DMS 273 (cell line): ENCODE measurements around the gene TEX54.
"Not testable (repeated sequence)": the region's sequence is repeated elsewhere in the genome, so short reads cannot be mapped to it uniquely, and the experiment has no call there.

ENCODE experiments used
- DNase-seq: peaks from one replicate; lab custom pipeline; 2025; ENCODE audit not compliant: unreplicated experiment; lab: John Stamatoyannopoulos, UW

TEX54 gene

DNA sequence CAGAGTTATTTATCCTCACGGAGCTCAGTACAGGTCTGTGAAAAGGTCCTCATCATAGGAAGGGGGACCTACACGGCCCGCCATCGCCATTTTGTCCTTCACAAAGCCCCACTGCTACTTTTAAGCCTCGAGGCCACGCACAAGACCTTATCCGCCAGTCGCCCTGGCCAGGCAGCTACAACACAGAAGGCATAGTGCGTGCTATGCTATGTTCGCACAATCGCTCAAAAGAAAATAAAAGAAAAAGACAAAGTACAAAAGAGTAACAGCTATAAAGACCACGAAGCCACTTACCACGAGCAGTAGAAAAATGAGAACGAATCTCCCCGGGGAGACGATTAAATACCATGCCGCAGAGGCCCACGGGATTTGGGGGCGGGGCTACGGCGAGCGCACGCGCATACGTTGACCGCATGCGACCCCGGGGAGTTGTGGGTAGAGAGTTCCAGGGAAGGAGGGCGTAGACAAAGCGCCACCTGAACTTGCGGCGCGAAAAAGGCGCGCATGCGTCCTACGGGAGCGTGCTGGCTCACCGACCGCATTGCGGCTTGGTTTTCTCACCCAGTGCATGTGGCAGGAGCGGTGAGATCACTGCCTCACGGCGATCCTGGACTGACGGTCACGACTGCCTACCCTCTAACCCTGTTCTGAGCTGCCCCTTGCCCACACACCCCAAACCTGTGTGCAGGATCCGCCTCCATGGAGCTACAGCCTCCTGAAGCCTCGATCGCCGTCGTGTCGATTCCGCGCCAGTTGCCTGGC, 23.1 kb upstream of the TEX54 start:
- DNase-seq: peak; percentile 97

GRCh38 chr11:62854825-62855570, 22.4 kb upstream of the TEX54 start:
- no peak for DNase-seq

- DNase-seq: no peak
Observed at GRCh38 chr11:62854013-62854824, 21.6 kb upstream of the TEX54 start.

DNA sequence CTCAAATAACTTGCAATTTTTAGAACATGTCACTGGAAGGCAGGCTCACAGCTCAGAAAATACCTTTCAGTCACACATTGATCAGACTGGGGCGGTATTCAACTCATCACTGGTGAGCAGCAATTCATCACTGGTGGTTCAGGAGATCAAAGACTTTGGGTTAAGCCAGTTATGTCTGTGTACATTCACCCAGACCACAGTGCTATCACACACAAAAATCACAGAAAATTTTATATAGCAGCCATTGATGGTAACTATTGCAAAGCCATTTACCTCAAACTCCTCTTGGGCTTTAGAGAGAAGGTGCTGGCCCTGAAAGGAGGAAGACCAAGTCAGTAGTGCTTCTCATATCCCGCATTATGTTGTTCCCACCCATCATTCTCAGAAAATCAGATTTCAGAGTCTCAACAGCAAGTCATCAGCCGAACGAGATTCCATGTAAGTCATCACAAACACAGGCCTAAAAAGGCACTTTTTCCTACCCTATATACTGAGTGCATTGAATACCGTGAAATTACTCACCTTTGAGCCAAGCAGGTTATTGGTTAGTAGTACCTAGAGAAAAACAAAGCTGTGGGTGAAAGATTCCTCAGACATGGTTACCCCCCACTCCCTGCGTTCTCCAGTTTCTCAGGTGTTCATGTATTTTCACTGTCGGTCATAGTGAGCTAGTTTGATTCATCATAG, 20.8 kb upstream of the TEX54 start:
- DNase-seq: no peak

- DNase-seq: peak; percentile 49
Observed at GRCh38 chr11:62852523-62853188, 20.0 kb upstream of the TEX54 start.

GRCh38 chr11:62851807-62852522, 19.3 kb upstream of the TEX54 start:
- peak; percentile 70 for DNase-seq

DNA sequence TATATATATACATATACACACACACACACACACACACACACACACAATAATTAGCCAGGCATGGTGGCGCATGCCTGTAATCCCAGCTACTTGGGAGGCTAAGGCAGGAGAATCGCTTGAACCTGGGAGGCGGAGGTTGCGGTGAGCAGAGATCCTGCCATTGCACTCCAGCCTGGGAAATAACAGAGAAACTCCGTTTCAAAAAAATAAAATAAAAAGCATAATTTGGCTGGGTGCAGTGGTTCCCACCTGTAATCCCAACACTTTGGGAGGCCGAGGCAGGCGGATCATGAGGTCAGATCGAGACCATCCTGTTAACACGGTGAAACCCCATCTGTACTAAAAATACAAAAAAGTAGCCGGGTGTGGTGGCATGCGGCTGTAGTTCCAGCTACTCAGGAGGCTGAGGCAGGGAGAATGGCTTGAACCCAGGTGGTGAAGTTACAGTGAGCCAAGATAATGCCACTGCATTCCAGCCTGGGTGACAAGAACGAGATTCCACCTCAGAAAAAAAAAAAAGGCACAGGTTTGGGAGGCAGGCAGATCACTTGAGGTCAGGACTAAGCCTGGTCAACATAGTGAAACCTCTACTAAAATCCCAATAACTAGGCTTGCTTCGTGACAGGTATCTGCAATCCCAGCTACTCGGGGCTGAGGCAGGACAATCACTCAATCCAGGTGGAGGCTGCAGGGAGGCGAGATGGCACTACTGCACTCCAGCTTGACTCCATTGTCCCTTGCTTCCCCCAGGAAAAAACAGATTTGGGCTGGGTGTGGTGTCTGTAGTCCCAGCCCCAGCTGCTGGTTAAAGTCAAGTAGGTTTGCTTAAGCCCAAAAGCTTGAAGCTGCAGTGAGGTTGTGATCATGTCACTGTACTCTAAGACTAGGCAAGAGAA, 18.5 kb upstream of the TEX54 start:
- DNase-seq: peak; percentile 84

DNA sequence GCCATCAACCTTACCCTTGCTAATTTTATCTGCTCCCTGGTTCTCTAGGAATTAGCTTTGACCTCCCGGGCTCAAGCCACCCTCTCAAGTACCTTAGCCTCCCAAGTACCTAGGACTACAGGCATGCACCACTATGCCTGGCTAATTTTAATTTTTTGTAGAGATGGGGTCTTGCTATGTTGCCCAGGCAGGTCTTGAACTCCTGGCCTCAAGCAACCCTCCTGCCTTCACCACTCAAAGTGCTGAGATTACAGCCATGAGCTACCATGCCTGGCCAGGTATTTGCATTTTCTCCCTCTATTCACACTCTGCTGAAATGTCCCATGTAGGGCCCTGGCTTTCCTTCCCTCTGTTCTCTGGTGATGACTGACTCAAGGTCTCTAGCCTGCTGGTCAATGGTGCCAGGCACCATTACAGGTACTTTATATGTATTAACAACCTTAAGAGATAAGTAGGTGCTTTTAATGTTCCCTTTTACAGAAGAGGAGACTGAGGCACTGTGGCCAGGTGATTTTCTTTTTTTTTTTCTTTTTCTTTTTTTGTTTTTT, 15.2 kb upstream of the TEX54 start:
- DNase-seq: no peak

GRCh38 chr11:62846177-62846576, 13.5 kb upstream of the TEX54 start:
- DNase-seq: no peak

DNA sequence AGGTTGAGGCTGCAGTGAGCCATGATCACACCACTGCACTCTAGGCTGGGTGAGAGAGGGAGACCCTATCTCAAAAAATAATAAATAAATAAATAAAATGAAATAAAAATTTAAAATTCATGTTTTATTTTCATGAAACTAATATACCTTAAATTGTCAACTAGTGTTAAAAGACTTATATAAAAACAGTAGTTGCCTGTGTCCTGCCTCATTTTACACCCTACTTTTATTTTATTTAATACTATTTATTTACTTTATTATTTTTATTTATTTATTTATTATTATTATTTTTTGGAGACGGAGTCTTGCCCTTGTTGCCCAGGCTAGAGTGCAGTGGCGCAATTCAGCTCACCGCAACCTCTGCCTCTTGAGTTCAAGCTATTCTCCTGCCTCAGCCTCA, 11.5 kb upstream of the TEX54 start:
- DNase-seq: no peak

GRCh38 chr11:62843466-62843865, 10.8 kb upstream of the TEX54 start:
- no peak for DNase-seq

- DNase-seq: not testable (repeated sequence)
Observed at GRCh38 chr11:62842891-62843290, 10.2 kb upstream of the TEX54 start.

- no peak for DNase-seq
Observed at GRCh38 chr11:62842171-62842741, 9.6 kb upstream of the TEX54 start.

- DNase-seq: peak; percentile 96
Observed at GRCh38 chr11:62841361-62842170, 8.9 kb upstream of the TEX54 start.

DNA sequence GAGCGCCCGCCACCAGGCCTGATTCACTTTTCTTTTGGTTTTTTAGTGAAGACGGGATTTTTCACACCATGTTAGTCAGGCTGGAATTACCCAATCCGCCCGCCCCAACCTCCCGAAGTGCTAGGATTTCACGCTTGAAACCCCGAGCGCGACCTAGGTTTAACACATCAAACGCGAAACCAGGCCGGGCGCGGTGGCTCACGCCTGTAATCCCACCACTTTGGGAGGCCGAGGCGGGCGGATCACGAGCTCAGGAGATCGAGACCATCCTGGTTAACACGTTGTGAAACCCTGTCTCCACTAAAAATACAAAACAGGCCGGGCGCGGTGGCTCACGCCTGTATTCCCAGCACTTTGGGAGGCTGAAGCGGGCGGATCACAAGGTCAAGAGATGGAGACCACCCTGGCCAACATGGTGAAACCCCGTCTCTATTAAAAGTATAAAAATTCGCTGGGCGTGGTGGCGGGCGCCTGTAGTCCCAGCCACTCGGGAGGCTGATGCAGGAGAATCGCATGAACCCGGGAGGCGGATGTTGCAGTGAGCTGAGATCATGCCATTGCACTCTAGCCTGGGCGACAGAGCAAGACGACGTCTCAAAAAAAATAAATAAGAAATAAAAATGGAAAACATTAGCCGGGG, 8.2 kb upstream of the TEX54 start:
- peak; percentile 92 for DNase-seq

DNA sequence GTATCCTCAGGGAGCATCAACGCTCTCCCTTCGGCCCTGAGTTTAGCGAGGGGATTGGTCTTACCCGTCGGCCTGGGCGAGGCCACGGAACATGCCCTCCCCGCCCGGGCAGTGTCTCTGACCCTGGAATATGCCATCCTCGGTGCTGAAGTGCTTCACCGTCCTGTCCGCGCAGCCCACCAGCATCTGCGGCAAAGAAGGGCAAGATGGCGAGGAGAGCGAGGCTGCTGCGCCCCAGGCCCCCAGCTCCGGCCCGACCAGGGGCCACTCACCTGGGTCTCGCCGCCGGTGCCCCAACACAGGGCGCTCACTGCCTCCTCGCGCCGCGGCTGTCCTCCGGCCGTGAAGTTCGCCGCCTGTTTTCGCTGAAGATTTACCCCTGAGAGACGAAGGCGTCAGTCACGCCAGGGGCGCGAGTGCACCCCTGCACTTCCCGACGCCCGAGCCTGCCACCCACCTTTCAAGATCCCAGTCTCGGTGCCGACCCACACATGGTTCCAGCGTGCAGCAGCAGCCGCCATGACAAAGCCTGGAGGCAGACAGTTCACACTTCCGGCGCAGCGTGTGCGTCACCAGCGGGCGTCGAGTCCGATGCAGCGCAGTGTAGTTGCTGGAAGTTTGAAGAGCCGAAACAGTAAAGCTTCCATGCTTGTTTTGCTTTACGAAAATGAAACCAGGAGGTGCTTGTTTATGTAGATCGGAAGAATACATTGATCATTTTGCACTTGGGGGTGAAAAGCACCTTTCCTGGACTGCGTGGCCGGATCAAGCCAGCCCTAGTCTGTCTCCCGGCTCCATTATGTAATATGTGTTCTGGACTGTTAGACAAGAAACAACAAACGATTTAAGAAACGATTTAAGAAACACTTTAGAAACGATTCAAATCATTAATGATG, 6.7 kb upstream of the TEX54 start, which contains the start of gene WDR74:
Gene WDR74, minus strand, starts transcription at position 541 of the 896 bp plus-strand sequence. Its CDS starts 20 bp downstream, at position 521.
- peak; percentile 94 for DNase-seq
